ENCODE measurements around the gene SUMO3. TPM values are rescaled to one million over a fixed set of nuclear protein-coding genes. Genes with fewer than 3 reads are reported as not detected.

SUMO3 gene
- 93.0 TPM for polyA plus RNA-seq (2012; ENCODE audit: insufficient read depth, insufficient read length, low read depth)

GRCh38 chr21:44817914-44818639 is at the start of gene SUMO3:
TSS of gene SUMO3 (minus strand) at chr21:44818062. CDS start at chr21:44817968, 94 bp downstream.
- DNase-seq: peak; percentile 82
- H3K4me1 ChIP-seq: no peaks in the 10 kb centered on the region
- peaks cover 5% of the 10 kb centered on the region; the same call in 1 of the 2 replicates for H3K36me3 ChIP-seq
- peak within 1 kb of the TSS; percentile 65 for H3K4me3 ChIP-seq (ENCODE audit: low read depth, low read length)
- H3K9me3 ChIP-seq: peaks cover 4% of the 10 kb centered on the region
- TF ChIP-seq, protein P1, sequence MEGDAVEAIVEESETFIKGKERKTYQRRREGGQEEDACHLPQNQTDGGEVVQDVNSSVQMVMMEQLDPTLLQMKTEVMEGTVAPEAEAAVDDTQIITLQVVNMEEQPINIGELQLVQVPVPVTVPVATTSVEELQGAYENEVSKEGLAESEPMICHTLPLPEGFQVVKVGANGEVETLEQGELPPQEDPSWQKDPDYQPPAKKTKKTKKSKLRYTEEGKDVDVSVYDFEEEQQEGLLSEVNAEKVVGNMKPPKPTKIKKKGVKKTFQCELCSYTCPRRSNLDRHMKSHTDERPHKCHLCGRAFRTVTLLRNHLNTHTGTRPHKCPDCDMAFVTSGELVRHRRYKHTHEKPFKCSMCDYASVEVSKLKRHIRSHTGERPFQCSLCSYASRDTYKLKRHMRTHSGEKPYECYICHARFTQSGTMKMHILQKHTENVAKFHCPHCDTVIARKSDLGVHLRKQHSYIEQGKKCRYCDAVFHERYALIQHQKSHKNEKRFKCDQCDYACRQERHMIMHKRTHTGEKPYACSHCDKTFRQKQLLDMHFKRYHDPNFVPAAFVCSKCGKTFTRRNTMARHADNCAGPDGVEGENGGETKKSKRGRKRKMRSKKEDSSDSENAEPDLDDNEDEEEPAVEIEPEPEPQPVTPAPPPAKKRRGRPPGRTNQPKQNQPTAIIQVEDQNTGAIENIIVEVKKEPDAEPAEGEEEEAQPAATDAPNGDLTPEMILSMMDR (IDR thresholded peaks at IDR 0.05; ENCODE audit: low read depth, low read length): no peak
- H3K27me3 ChIP-seq: no peaks in the 10 kb centered on the region; the same call in 1 of the 2 replicates

DNA sequence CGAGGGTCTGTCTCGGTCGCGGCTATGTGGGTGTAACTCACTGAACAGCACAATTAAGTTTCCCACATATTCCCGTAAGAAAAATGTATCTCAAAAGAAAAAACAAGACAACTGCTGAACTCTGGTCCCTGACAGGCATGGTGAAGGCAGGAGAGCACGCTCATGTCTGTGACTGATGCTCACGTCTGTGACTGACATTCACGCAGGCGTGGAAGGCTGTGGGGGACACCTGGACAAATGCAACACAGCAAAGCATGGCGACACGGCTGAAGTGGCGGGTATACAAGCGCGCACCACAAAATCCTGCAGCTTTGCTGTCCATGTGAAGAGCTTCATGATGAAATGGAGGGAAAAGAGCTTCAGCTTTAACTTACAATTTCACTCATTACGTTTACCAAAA is 49.6 kb upstream of the SUMO3 start:
- Histone ChIP-seq H3K4me1 (peaks cover 7% of the 10 kb centered on the region), H3K9me3 (no peaks in the 10 kb centered on the region), H3K27me3 (no peaks in the 10 kb centered on the region), H3K36me3 (peaks cover 22% of the 10 kb centered on the region), H3K4me3 (ENCODE audit: low read depth, low read length) (no peak overlapping the region)
- no peak for DNase-seq
- TF ChIP-seq, protein P1 (IDR thresholded peaks at IDR 0.05; ENCODE audit: low read depth, low read length): no peak

DNA sequence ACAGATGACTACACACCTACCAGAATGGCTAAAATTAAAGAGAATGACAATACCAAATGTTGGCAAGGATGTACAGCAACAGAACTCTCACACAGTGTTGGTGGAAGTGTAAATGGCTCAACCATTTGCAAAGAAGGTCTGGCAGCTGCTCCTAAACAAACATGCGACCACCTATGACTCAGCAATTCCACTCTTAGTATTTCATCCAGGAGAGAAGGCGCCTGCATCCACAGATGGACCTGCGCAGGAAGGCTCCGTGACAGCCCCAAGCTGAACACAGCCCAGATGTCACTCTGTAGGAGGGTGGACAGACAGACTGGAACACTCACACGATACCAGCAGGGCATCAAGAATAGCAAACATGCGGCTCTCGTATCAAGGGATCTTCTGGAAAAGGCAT is 48.9 kb upstream of the SUMO3 start:
- no peak overlapping the region for H3K4me3 ChIP-seq (ENCODE audit: low read depth, low read length)
- no peak for DNase-seq
- H3K27me3 ChIP-seq: no peaks in the 10 kb centered on the region
- TF ChIP-seq, protein P1 (IDR thresholded peaks at IDR 0.05; ENCODE audit: low read depth, low read length): no peak
- no peaks in the 10 kb centered on the region for H3K9me3 ChIP-seq
- peaks cover 22% of the 10 kb centered on the region for H3K36me3 ChIP-seq
- peaks cover 7% of the 10 kb centered on the region for H3K4me1 ChIP-seq

DNA sequence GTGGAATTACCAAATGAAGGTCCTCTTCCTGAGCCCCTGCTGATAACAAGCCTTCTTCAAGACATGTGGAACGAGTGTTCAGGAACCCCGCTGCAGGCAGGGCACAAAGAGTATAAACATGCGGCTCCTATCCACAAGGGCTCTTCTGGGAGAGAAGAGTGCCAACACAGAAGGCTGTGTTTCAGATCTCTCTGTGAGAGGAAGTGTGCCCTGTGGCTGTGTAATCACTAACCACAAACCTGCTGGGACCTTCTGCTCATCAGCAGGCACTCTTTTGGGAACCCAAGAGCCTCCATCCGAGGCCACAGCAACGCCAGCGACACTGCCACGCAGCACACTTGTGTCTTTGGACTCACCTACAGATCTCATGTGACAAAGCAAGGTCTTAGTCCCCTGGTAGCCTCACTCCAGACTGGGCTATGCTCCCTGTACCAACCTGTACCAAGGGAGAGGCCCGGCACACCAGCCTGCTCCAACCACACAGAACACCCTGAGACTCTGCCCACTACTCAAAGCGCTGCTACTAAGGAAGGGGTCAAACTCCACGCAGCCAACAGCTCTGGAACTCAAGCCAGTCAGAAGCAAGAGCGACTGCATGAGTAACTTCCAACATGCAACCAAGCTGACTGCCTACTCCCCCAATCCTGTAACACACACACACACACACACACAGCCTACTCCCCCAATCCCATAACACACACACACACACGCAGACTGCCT is 47.9 kb upstream of the SUMO3 start:
- Histone ChIP-seq H3K27me3 (no peaks in the 10 kb centered on the region), H3K9me3 (no peaks in the 10 kb centered on the region), H3K4me3 (ENCODE audit: low read depth, low read length) (no peak overlapping the region), H3K4me1 (peaks cover 7% of the 10 kb centered on the region), H3K36me3 (peaks cover 28% of the 10 kb centered on the region)
- DNase-seq: no peak
- TF ChIP-seq, protein P1 (IDR thresholded peaks at IDR 0.05; ENCODE audit: low read depth, low read length): no peak

DNA sequence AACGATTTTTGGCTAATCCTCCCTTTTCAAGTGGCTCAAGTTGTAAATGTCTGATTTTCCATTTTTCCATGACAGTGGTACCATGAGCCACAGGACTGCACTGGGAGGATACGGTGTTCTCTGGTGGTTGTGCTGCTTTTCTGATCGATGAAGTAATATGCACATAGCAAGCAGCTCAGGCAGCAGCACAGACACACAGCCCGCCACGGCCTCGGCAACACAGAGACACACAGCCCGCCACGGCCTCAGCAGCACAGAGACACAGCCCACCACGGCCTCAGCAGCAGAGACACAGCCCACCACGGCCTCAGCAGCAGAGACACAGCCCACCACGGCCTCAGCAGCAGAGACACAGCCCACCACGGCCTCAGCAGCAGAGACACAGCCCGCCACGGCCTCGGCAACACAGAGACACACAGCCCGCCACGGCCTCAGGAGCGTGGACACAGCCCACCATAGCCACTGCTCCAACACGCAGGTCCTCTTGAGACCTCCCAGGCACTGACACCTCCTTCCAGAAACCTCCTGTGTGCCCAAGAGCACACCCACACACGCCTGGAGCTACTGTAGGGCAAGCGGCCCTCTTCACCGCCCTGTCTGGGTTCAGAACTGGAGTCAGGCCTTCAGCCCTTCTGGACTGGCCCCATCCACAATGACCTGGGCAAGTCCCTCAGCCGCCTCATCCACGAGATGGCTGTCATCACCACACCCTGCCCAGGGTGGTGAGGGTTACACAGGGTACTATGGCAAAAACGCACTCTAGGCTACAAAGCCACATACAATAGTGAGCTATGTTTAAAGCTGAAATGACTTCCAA is 45.2 kb upstream of the SUMO3 start:
- H3K4me3 ChIP-seq (ENCODE audit: low read depth, low read length): no peak overlapping the region
- TF ChIP-seq, protein P1 (IDR thresholded peaks at IDR 0.05; ENCODE audit: low read depth, low read length): no peak
- no peak for DNase-seq
- no peaks in the 10 kb centered on the region for H3K27me3 ChIP-seq
- peaks cover 7% of the 10 kb centered on the region for H3K4me1 ChIP-seq
- peaks cover 45% of the 10 kb centered on the region for H3K36me3 ChIP-seq
- H3K9me3 ChIP-seq: no peaks in the 10 kb centered on the region
